ENCODE data around the gene LMAN1L.

- no peak for TF ChIP-seq POLR2A (IDR thresholded peaks at IDR 0.05)
- TF ChIP-seq, protein P1, sequence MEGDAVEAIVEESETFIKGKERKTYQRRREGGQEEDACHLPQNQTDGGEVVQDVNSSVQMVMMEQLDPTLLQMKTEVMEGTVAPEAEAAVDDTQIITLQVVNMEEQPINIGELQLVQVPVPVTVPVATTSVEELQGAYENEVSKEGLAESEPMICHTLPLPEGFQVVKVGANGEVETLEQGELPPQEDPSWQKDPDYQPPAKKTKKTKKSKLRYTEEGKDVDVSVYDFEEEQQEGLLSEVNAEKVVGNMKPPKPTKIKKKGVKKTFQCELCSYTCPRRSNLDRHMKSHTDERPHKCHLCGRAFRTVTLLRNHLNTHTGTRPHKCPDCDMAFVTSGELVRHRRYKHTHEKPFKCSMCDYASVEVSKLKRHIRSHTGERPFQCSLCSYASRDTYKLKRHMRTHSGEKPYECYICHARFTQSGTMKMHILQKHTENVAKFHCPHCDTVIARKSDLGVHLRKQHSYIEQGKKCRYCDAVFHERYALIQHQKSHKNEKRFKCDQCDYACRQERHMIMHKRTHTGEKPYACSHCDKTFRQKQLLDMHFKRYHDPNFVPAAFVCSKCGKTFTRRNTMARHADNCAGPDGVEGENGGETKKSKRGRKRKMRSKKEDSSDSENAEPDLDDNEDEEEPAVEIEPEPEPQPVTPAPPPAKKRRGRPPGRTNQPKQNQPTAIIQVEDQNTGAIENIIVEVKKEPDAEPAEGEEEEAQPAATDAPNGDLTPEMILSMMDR (IDR thresholded peaks at IDR 0.05), result no peak
- no peak for TF ChIP-seq EP300 (IDR thresholded peaks at IDR 0.05)
- no peak for TF ChIP-seq POLR2AphosphoS5 (IDR thresholded peaks at IDR 0.05)
These were observed 42.3 kb upstream of the LMAN1L start for GRCh38 chr15:74770211-74770903.

Measured in upper lobe of left lung (tissue), 4 donors.